Prostate gland (tissue), 2 donors: Measurements from ENCODE around the gene COL1A2. TPM values are rescaled to one million over a fixed set of nuclear protein-coding genes. Genes with fewer than 3 reads are reported as not detected.

Experiments
- DNase-seq: peaks from one replicate; pipeline ENCODE4 v3.0.0-alpha.2; 2019; ENCODE audit warnings: low spot score
- H3K27ac ChIP-seq, 2 donors: fragments of 200-600 bp; sonication (generic); 2 replicates each; pipeline ENCODE4 v1.5.1; 2017 to 2019
- H3K27me3 ChIP-seq: fragments of 200-600 bp; sonication (generic); replicated peaks from 2 replicates; pipeline ENCODE4 v1.5.1; 2019; ENCODE audit not compliant: insufficient read depth
- H3K36me3 ChIP-seq, 2 donors: fragments of 200-600 bp; sonication (generic); 1 replicate in 1 of 2; 2 replicates in 1 of 2; pipeline versions ENCODE4 v1.5.1 to v1.8.1; 2017 to 2019
- H3K4me1 ChIP-seq: fragments of 200-600 bp; sonication (generic); replicated peaks from 2 replicates; pipeline ENCODE4 v1.5.1; 2019
- H3K4me3 ChIP-seq, 2 donors: fragments of 200-600 bp; sonication (generic); 2 replicates each; pipeline ENCODE4 v1.5.1; 2017 to 2019
- H3K9me3 ChIP-seq: fragments of 200-600 bp; sonication (generic); 2 replicates; pipeline ENCODE4 v1.5.1; 2017
- POLR2A ChIP-seq: fragments of 450-650 bp; IDR thresholded peaks from one replicate; pipeline ENCODE4 v1.6.1; 2016; ENCODE audit warnings: antibody characterized with exemption, mild to moderate bottlenecking
- POLR2AphosphoS5 ChIP-seq: sonication (generic); formaldehyde crosslinking; IDR thresholded peaks from one replicate; pipeline ENCODE4 v1.6.1; 2017; ENCODE audit warnings: antibody characterized with exemption
- WGBS: methylation state at CpG from one replicate; pipeline ENCODE4 v1.1.5; 2018; 5-methylcytosine and 5-hydroxymethylcytosine counted together
- intact Hi-C: fragments of 100-400 bp; cut with DNase I; formaldehyde crosslinking; loops from one replicate; pipeline ENCODE4 v1.14.2; 2022
- total RNA-seq, 2 donors: library from RNA; depleted of rRNA; stranded (reverse); fragments of >200 nt; gene quantifications; one replicate each; pipeline ENCODE4 v1.1.0, GENCODE V29; 2016
- TF ChIP-seq, protein P1 (sequence below), 4 experiments: fragments of 200-600 bp in 2 of 4; fragments of 450-650 bp in 2 of 4; sonication (generic) in 2 of 4; IDR thresholded peaks; 1 replicate in 3 of 4; 2 replicates in 1 of 4; pipeline ENCODE4 v1.5.1; 2016 to 2019; ENCODE audit warnings: antibody characterized with exemption in 4 of 4, mild to moderate bottlenecking in 2 of 4, moderate library complexity in 2 of 4

Gene COL1A2
- total RNA-seq, 2 donors from 2014 or later = 51.2 to 805 TPM

DNA sequence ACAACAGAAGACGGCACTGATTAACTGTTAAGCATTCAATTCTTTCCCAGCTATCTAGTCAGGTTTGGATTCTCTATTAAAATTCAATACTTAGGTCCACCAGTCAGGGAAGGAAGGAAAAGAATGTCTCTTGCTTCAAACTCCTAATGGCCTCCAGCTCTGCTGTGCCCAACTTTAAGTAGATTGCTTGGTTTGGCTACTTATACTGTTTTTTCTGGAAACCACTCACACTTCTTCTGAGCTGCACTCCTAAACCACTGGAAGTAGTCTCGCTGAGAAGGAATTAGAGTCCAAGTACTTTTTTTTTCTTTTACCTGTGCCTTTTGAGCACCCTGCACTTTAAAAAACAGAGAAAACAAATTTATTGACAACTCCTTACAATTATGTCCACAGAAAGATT is 26.7 kb upstream of the COL1A2 start:
- TF ChIP-seq, protein P1, sequence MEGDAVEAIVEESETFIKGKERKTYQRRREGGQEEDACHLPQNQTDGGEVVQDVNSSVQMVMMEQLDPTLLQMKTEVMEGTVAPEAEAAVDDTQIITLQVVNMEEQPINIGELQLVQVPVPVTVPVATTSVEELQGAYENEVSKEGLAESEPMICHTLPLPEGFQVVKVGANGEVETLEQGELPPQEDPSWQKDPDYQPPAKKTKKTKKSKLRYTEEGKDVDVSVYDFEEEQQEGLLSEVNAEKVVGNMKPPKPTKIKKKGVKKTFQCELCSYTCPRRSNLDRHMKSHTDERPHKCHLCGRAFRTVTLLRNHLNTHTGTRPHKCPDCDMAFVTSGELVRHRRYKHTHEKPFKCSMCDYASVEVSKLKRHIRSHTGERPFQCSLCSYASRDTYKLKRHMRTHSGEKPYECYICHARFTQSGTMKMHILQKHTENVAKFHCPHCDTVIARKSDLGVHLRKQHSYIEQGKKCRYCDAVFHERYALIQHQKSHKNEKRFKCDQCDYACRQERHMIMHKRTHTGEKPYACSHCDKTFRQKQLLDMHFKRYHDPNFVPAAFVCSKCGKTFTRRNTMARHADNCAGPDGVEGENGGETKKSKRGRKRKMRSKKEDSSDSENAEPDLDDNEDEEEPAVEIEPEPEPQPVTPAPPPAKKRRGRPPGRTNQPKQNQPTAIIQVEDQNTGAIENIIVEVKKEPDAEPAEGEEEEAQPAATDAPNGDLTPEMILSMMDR (IDR thresholded peaks at IDR 0.05) = no peak
- TF ChIP-seq POLR2A (no peak), POLR2AphosphoS5 (no peak)
- Histone ChIP-seq H3K27ac (peak overlapping the region; percentile 40 to 50), H3K4me1 (no peaks in the 10 kb centered on the region), H3K27me3 (no peaks in the 10 kb centered on the region), H3K9me3 (no peaks in the 10 kb centered on the region), H3K36me3 (no peaks in the 10 kb centered on the region), H3K4me3 (no peak overlapping the region)
- no peak for DNase-seq
- intact Hi-C loops = loop anchor here (10.0 kb wide), 1 partner anchor 287 kb away; the partner anchor contains the start of gene SGCE
- WGBS = 39% methylated on average over 2 of the region's 2 CpGs

DNA sequence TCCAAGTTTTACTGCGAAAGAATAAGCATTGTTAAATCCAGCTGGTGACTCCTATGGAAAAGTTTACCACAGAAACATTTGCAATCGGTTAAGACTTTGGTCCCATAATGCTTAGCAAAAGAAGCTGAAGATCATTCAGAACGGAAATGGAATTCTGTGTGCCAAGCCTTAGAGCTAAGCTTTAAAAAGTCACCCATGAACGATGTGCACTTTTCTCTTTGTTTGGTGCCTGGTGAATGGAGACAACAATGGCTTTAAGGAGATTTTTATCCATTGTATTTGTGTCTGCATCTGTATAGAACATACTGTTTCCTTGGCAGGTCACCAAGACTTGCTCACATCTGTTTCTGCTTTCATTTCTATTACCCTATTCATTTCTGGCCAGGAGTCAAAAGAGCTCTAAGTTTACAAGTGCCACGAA is 26.3 kb upstream of the COL1A2 start:
- H3K4me3 ChIP-seq = no peak overlapping the region
- 7% methylated on average over 5 of the region's 5 CpGs for WGBS
- intact Hi-C loops = loop anchor here (10.0 kb wide), 1 partner anchor 286 kb away; the partner anchor contains the start of gene SGCE
- no peaks in the 10 kb centered on the region for H3K9me3 ChIP-seq
- peak overlapping the region; percentile 40 to 50 for H3K27ac ChIP-seq
- H3K36me3 ChIP-seq = no peaks in the 10 kb centered on the region
- no peaks in the 10 kb centered on the region for H3K4me1 ChIP-seq
- TF ChIP-seq POLR2A = no peak
- no peak for TF ChIP-seq POLR2AphosphoS5
- TF ChIP-seq, protein P1 (IDR thresholded peaks at IDR 0.05) = no peak
- H3K27me3 ChIP-seq = no peaks in the 10 kb centered on the region
- no peak for DNase-seq

DNA sequence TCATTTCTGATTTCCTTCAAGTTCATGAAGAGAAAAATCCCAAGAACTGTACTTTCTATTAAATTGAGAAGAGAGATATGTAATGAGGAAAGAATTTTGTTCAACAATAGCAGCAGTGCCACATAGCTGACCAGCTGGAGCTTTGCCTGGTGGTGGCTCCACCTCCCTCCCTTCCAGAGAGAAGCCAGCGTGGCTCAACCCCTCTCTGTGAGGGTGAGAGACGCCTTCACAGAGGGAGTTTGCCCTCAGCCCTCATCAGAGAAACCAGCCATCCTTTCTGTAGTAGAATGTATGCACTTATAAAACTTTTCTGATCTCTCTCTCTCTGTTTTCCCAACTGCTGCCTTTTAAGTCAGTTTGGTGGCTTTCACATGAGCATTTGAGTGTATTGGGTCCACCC is 20.5 kb upstream of the COL1A2 start:
- intact Hi-C loops = loop anchor here (2.0 kb wide), 2 partner anchors 21 to 77 kb away; partner anchors contain the start of gene COL1A2
- Histone ChIP-seq H3K4me3 (no peak overlapping the region), H3K9me3 (no peaks in the 10 kb centered on the region), H3K27ac (peak overlapping the region; percentile 50 to 65), H3K36me3 (no peaks in the 10 kb centered on the region), H3K27me3 (no peaks in the 10 kb centered on the region), H3K4me1 (no peaks in the 10 kb centered on the region)
- no peak for DNase-seq
- TF ChIP-seq, protein P1 (IDR thresholded peaks at IDR 0.05) = no peak
- TF ChIP-seq POLR2AphosphoS5 = peak; percentile 33
- TF ChIP-seq POLR2A = no peak
- 3% methylated on average over 2 of the region's 2 CpGs for WGBS

DNA sequence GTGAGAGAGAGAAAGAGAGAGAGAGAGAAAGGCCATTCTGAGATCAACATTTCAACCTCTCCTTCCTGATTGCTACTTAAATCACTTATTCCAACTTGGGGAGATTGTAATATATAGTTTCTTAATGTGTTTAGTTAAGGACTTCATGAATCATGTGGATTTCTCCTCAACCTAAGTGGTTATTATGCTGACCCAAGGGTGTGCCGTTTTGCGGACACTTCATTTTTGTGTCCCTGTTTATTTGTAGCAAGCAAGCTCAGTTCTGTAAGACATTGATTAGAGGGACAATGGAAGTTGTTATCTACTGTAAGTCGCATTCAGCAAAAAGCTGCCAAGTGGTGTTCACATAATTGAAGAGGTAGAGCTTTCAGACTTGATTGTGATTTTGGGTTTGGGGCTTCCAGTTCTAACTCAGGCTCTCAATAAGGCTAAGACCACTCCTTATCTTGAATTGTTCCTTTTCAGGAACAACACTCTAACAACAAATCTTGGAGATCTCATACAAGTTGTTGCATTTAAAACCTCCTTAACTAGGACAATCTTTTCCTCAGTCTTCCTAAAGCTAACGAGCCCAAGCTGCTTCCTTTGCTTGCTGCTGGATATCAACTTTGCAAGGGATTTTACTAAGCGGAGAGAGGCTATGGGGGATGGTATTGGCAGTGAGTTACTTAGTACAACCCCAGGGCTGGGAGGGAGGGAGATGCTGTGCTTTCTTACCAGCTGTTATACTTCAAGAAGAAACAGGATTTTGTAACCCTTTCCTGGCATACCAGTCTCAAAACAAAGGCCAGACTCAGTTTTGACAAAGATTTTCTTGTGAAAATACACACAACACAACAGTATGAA is 19.8 kb upstream of the COL1A2 start:
- no peaks in the 10 kb centered on the region for H3K4me1 ChIP-seq
- intact Hi-C loops = loop anchor here (2.0 kb wide), 2 partner anchors 20 to 78 kb away; partner anchors contain the start of gene COL1A2
- H3K9me3 ChIP-seq = no peaks in the 10 kb centered on the region
- no peak overlapping the region for H3K4me3 ChIP-seq
- no peaks in the 10 kb centered on the region for H3K36me3 ChIP-seq
- DNase-seq = no peak
- H3K27me3 ChIP-seq = no peaks in the 10 kb centered on the region
- H3K27ac ChIP-seq = peak overlapping the region; percentile 65 to 71
- 38% methylated on average over 5 of the region's 5 CpGs for WGBS
- peak; percentile 13 for TF ChIP-seq POLR2AphosphoS5
- TF ChIP-seq, protein P1 (IDR thresholded peaks at IDR 0.05) = no peak
- no peak for TF ChIP-seq POLR2A
